NCI-H146 (cell line): Measurements from ENCODE around the gene MBLAC2.

Source experiments
- DNase-seq: peaks from one replicate; lab custom pipeline; 2025; lab: John Stamatoyannopoulos, UW

The MBLAC2 gene

DNA sequence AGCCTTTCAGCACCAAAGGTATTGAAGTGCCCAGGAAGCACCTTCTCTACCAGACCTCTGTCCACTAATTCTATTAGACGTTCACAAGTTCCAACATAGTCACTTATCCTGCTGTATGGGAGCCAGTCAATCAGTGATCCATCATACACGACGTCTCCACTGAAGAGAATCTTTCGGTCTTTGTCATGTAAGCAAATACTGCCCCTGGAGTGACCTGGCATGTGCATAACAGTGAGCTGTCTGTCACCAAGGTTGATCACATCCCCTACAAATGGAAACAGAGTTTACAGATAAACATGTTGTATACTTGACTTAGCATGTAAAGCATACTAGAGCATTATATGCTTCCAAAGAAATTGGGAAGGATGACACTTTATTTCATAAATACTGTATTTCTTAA lies 13.3 kb downstream of the MBLAC2 start:
- DNase-seq, result no peak

DNA sequence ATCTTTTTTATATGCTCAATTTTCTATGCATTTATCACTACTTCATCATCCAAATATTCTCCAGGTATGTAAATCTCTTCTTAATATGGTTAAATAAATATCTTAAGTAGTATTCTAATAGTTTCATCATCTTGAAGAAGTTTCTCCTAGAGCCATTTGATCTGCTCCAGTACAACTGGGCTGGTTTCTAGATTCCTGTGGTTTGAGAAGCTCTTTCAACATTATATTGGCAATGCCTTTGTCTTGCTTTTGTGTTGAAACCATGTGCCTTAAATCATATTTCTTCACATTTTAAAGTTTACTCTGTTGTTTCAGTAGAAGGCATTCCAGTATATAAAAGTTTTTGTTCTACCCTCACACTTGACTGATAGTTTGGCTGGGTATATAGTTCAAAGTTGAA lies 27.6 kb downstream of the MBLAC2 start:
- DNase-seq, result no peak

DNA sequence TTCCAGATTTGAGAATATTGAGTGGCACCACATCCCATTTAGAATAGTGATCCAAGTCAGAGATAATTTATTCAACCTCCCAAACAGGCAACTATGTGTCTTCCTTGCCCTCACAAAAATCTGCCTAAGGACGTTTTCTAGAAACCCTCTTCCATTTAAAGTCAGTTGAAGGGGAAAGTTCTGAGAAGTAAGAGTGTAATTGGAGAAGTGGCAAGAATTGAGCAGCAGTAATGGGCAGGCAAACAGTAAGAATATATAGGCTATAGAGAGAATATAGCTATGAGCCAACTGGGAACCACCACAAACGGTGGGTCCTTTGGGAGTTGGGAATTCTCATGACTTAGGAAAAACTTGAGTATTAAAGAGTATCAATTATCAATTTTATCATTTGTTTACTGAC lies 33.9 kb downstream of the MBLAC2 start:
- DNase-seq, result no peak

DNA sequence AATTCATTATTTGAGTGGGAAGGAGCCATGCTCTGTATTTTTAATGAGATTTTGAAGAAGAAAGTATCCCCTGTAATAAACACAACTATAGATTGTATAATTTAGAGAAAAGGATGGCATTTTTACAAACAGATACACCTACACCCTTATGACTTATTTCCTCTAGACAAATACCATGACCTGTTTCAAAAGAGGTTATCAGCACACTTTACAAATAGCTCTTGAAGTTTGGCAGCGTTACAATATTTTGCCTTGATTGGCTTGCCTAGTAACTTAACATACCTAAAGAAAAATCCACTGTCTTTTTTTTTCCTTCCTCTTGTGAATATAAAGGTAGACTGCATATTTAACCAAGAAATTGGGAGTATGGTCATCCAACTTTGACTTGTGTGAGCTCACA lies 36.5 kb downstream of the MBLAC2 start:
- DNase-seq, result no peak

DNA sequence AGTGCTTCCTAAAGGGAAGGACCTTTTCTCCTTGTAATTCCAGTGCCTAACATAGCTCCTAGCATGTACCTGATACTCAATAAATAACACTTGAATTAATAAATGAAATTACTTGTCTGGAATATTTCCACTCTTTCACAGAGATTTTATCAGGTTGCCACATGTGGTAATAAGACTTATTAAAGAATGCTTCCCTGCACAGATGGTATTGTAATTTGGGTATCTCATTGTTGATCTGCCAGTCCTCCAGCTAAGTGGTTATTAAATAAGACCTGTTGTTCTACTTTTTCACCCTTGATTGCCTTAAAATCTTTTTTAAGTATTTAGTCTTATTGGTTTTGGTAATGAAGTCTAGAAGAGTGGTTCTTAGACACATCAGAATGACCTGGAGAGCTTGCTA lies 36.9 kb downstream of the MBLAC2 start:
- DNase-seq, result no peak

DNA sequence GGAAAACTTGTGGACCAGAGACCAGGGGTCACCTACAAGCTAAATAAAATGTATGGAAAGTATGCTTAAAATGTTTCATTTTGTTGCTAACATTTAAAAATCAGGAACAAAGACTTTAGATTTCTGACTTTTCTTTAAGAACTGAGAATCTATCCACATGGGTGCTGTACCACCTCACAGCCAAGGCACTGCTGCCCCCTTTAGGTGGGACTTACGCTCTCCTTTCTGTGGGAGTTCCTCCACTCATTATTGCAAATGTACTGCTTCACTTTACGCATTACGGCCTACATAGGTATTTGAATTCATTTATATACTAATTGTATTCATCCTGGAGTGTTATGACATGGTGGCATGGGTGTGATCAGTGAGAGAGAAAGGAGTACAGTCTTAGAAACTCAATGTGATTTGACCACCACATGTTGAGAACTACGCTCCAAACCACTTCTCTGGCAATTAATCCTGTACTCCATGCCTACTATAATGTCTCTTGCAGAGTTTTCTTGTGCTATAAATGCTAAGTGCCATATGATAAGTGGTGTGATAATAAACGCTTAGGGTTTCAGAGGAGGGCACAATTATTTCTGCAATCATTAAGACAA lies 40.4 kb downstream of the MBLAC2 start:
- DNase-seq, result peak; percentile 5

DNA sequence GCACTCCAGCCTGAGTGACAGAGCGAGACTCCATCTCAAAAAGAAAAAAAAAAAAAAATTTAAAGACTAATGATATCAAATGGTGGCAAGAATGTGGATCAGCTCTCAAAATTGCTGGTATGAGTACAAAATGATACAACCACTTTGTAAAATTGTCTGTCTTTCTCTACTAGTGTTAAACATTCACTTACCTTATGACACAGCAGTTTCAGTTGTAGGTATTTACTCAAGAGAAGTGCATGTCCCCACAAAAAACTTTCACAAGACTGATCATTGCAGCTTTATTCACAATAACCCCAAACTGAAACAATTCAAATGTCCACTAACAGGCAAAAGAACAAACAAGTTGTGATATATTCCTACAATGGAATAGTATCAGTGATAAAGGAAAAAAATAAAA lies 50.3 kb downstream of the MBLAC2 start:
- no peak for DNase-seq

DNA sequence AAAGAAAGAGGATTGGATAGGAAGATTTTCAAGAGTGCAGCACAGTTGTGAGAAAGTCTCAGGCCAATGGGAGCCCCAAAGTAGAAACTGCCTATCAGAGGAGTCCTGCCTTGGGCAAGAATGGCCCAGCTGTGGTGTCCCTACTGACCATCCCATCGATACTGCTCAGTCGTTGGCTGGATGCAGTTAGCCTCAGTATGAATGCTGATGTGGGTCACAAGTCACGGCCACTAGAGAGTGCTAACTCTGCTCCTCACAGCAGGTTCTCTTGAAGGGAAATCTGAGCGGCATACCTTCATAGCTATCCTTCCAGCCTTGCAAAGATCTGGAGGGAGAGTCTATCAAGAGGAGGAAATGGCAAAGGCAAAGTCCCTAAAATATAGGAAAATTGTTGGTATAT lies 53.4 kb downstream of the MBLAC2 start:
- peak; percentile 20 for DNase-seq

DNA sequence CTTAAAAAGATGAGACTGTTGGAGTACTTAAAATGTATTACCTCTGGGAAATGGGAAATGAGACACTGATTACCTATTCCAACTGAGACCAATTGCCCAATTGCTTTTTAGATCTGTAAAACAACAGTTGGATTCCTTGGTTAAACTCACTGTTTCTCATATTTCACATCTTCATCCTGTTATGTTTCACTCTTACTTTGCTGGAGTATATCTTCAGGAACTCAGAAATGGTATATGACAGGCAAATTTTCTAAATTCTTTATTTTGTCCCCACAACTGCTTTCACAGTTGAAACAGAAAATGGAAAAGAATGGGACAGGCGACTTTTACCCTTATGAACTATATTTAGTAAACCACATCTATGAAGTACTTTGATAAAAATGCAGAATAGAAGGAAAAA lies 56.4 kb downstream of the MBLAC2 start:
- no peak for DNase-seq

DNA sequence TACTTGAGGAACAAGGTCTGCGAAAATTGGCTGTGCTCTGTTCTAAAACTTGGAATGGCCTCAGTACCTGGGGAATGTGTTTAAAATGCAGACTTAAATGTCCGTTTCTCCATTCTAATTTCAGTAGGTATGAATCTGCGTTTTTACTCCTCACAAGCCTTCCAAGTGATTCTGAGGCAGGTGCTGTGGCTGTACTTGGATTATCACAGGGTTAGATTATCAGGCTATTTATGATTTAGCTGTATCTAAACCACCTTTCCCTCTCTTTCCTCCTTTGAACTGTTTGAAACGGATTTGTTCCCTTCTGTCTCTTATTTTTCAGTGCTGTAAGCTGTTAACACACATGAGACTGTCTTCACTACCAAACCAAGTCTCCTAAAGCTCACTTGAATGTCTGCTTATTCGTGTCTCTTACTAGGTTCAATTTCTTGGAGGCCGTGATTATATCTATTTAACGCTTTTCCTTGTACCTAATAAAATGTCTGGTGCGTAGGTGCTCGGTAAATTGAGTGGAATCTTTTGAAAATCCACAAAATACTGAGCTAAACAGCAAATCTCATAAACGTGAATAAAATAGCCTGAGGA lies 64.3 kb downstream of the MBLAC2 start:
- DNase-seq, result peak; percentile 35

DNA sequence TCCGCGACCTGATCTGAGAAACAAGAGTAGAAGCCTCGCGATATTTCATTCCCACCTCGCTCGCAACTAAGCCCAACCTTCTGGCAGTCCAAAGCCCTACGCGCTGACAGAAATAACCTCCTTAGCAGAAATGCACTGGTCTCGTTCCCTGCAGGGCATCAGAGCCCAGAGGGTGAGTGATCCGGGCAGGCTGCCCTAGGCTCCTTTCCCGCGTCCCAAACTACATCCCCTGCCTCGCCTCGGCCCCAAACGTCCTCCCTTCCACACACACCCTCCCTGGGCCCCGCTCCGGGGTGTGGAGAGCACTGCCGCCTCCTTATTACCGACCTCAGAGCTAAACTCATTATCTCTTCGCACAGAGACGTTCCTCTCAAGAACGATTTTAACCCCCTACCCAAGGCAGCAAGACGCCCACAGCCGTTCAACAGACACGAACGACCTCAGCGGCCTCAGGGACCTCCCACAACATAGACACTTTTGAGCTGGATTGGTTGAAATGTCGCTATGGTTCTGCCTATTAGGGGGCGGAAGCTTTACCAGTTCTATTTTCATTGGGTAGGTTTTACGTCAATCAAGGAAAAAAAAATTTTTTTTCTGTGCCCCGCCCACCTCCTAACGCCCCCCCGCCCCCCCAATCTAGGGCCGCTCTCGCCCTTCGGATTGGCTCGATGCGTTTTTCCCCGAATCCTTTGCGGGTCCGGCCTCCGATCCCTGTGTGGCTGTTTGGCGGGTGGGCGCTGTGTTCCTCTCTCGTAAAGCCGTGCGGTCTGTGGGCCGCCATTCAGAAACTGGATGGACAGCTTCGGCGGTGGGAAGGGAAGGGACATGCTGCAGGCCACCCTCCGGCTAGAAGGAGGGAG lies 65.0 kb downstream of the MBLAC2 start, which contains the start of gene CETN3:
TSS of gene CETN3 (minus strand) at position 439 of the 860 bp plus-strand sequence. CDS start at position 344, 95 bp downstream.
- DNase-seq, result peak; percentile 98

DNA sequence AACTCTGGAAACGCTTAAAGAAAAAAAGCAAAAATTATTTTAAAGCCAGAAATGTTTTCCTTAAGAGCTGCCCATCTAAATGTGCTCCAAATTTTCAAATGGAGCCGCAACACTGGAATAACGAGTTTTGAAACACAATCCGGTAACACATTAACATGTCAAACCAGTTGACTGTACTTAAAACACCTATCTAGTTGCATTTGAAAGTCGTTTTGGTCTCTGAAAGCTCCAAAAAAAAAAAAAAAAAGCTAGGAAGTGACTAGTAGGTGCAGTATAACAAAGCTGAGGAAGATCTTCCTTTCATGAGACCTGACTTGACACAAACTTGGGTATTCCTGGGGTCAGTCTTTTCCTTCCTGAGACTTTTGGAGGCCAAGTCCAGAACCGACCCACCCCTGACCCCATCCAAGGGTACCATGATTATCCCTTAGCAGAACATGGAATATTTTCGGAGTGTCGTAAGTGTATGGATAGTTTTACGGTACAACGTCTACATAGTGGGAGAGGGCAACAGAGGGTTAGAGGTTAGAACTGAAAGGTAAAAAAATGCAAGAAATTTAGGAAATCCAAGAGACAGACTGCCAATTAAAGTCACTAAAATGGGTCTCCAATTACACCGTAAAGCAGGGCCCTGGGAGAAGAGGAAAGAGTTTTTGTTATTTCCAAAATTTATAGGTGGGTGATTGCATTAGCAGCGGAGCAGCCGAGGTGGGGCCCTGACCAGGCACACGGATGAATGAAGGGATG lies 65.8 kb downstream of the MBLAC2 start:
- peak; percentile 45 for DNase-seq
